Measurements from ENCODE around the gene SESN1. TPM values are rescaled to one million over a fixed set of nuclear protein-coding genes. Genes with fewer than 3 reads are reported as not detected.
"Not testable (repeated sequence)": the region's sequence is repeated elsewhere in the genome, so short reads cannot be mapped to it uniquely, and the experiment has no call there.

The SESN1 gene
- 6.5 and 9.1 TPM in 2 replicates for total RNA-seq

DNA sequence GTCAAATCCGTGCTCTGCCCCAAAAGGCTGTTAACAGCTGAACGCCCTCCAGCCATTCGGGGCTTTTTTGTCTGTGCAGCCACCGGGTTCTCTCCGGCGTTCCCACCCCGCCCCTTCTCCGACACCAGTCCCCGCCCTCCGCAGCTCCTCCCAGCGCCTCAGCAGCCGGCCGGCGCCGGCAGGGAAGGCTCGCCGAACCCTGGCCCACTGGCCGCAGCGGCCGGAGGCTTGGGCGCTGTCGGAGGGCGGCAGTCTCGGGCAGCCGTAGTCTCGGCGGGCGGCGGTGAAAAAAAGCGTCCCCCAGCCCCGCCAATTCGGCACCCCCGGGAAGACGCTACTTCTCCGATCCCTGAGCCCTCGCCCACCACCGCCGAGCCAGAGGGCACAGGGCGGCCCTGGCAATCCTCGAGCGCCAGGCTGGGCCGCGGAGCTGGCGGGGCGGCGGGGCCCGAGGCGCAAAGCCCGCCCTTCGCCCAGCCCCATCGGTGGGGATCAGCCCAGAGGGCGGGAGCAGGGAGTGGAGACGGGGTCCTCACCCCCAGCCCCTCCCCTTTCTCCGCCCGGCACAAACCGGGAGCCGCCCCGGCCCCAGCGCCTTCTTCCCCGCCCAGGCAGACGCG lies at the start of gene SESN1:
Gene SESN1 (minus strand): TSS at position 431 of the 620 bp plus-strand sequence. CDS start 773 bp downstream, outside the sequence.
- peak within 1 kb of the TSS; percentile 97 for H3K4me3 Mint-ChIP-seq
- ATAC-seq (ENCODE audit: low read depth) (peak; percentile 67), DNase-seq (peak; percentile 87)
- H3K27me3 Mint-ChIP-seq: no peaks in the 10 kb centered on the region
- TF ChIP-seq, protein P1, sequence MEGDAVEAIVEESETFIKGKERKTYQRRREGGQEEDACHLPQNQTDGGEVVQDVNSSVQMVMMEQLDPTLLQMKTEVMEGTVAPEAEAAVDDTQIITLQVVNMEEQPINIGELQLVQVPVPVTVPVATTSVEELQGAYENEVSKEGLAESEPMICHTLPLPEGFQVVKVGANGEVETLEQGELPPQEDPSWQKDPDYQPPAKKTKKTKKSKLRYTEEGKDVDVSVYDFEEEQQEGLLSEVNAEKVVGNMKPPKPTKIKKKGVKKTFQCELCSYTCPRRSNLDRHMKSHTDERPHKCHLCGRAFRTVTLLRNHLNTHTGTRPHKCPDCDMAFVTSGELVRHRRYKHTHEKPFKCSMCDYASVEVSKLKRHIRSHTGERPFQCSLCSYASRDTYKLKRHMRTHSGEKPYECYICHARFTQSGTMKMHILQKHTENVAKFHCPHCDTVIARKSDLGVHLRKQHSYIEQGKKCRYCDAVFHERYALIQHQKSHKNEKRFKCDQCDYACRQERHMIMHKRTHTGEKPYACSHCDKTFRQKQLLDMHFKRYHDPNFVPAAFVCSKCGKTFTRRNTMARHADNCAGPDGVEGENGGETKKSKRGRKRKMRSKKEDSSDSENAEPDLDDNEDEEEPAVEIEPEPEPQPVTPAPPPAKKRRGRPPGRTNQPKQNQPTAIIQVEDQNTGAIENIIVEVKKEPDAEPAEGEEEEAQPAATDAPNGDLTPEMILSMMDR (IDR thresholded peaks at IDR 0.05): no peak
- CTCF ChIA-PET: interaction anchor here (1.0 to 2.5 kb wide), 4 partner anchors 21 to 346 kb away, joined by 3 to 14 read pairs (median 7); partner anchors contain the start of genes CD164, PPIL6 and SMPD2
- peaks cover 46% of the 10 kb centered on the region for H3K4me1 Mint-ChIP-seq
- POLR2A ChIA-PET: interaction anchor here (0.5 to 2.5 kb wide), 31 partner anchors 9 to 1635 kb away, joined by 3 to 39 read pairs (median 4); partner anchors contain the start of genes ARMC2, CD164, MICAL1 and OSTM1
- H3K9me3 Mint-ChIP-seq: no peaks in the 10 kb centered on the region
- H3K27ac Mint-ChIP-seq: peak within 1 kb of the TSS; percentile 100
- peaks cover 9% of the 10 kb centered on the region for H3K36me3 Mint-ChIP-seq (ENCODE audit: low read depth)
- intact Hi-C loops (cut with micrococcal nuclease): loop anchor here (1.0 to 10.0 kb wide), 15 partner anchors 23 to 1721 kb away; partner anchors contain the start of genes AFG1L, AK9, ARMC2 and CD164

DNA sequence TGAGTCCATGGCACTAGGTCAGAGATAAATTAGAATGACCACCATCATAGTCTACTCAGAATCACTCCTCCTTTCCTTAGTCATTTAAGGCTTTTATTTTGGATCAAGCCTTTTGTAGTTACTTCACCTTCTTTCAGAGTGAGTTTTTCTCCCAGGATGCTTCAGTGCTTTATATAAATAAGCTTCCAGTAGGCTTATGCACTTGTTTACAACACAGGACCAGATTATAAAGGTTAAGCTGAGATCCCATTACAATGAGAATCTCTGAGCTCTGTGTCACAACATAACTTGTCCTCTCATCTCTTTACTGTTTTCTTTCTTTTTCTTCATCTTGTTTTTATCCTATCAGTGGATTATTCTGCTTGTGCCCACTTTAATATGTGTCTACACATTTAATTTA lies 48.5 kb upstream of the SESN1 start:
- no peaks in the 10 kb centered on the region for H3K27me3 Mint-ChIP-seq
- CTCF ChIA-PET: no interaction called here
- no peaks in the 10 kb centered on the region for H3K4me1 Mint-ChIP-seq
- intact Hi-C loops (cut with micrococcal nuclease): no loop called here
- H3K36me3 Mint-ChIP-seq (ENCODE audit: low read depth): peaks cover 7% of the 10 kb centered on the region
- no peak overlapping the region for H3K4me3 Mint-ChIP-seq
- TF ChIP-seq, protein P1 (IDR thresholded peaks at IDR 0.05): no peak
- POLR2A ChIA-PET: interaction anchor here (0.5 kb wide), 1 partner anchor 248 kb away, joined by 5 read pairs; no protein-coding TSS in a partner anchor
- no peak overlapping the region for H3K27ac Mint-ChIP-seq
- DNase-seq (no peak), ATAC-seq (ENCODE audit: low read depth) (no peak)
- H3K9me3 Mint-ChIP-seq: peaks cover 3% of the 10 kb centered on the region

DNA sequence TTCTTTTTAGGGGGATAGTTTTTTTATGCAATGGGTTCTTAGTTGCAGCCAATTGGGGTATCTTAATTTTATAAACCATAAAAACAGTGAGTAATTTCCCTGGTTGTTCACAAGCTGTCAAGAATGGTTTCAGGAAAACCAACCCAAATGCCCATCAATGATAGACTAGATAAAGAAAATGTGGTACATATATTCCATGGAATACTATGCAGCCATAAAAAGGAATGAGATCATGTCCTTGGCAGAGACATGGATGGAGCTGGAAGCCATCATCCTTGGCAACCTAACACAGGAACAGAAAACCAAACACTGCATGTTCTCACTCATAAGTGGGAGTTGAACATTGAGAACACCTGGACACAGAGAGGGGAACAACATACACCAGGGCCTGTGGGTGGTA lies 47.4 kb upstream of the SESN1 start:
- CTCF ChIA-PET; H3K36me3 Mint-ChIP-seq (ENCODE audit: low read depth); DNase-seq; intact Hi-C loops (cut with micrococcal nuclease); H3K27ac Mint-ChIP-seq; H3K9me3 Mint-ChIP-seq; H3K27me3 Mint-ChIP-seq; H3K4me3 Mint-ChIP-seq; ATAC-seq (ENCODE audit: low read depth); H3K4me1 Mint-ChIP-seq: not testable (repeated sequence)
- POLR2A ChIA-PET: interaction anchor here (0.7 kb wide), 1 partner anchor 829 kb away, joined by 3 read pairs; no protein-coding TSS in a partner anchor

DNA sequence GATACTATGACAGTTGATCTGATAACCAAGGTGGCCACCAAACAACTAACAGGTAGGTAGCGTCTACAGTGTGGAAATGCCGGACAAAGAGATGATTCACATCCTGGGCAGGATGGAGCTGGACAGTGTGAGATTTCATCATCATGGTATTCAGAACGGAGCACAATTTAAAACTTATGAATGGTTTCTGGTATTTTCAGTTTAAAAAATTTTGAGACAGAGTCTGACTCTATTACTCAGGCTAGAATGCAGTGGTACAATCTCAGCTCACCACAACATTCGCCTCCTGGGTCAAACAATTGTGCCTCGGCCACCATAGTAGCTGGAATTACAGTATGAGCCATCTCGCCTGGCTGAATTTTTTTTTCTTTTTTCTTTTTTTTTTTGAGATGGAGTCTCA lies 44.5 kb upstream of the SESN1 start:
- ATAC-seq (ENCODE audit: low read depth) (no peak), DNase-seq (no peak)
- no peak overlapping the region for H3K27ac Mint-ChIP-seq
- TF ChIP-seq, protein P1 (IDR thresholded peaks at IDR 0.05): no peak
- no peaks in the 10 kb centered on the region for H3K27me3 Mint-ChIP-seq
- CTCF ChIA-PET: no interaction called here
- POLR2A ChIA-PET: no interaction called here
- no peaks in the 10 kb centered on the region for H3K4me1 Mint-ChIP-seq
- intact Hi-C loops (cut with micrococcal nuclease): no loop called here
- H3K4me3 Mint-ChIP-seq: no peak overlapping the region
- peaks cover 5% of the 10 kb centered on the region for H3K36me3 Mint-ChIP-seq (ENCODE audit: low read depth)
- H3K9me3 Mint-ChIP-seq: peaks cover 3% of the 10 kb centered on the region

DNA sequence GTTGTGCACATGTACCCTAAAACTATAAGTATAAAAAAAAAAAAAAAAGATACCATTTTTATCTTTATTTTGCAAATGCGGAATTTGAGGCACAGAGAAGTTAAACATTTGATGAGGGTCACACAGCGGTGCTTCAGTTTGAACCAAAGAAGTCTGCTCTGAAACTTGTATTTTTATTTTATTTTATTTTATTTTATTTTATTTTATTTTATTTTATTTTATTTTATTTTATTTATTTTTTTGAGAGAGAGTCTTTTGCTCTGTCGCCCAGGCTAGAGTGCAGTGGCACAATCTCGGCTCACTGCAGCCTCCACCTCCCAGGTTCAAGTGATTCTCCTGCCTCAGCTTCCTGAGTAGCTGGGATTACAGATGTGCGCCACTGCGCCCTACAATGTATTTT lies 41.9 kb upstream of the SESN1 start:
- H3K4me1 Mint-ChIP-seq; H3K27ac Mint-ChIP-seq; POLR2A ChIA-PET; DNase-seq; ATAC-seq (ENCODE audit: low read depth); H3K4me3 Mint-ChIP-seq; H3K9me3 Mint-ChIP-seq; H3K27me3 Mint-ChIP-seq; CTCF ChIA-PET; H3K36me3 Mint-ChIP-seq (ENCODE audit: low read depth); intact Hi-C loops (cut with micrococcal nuclease): not testable (repeated sequence)

DNA sequence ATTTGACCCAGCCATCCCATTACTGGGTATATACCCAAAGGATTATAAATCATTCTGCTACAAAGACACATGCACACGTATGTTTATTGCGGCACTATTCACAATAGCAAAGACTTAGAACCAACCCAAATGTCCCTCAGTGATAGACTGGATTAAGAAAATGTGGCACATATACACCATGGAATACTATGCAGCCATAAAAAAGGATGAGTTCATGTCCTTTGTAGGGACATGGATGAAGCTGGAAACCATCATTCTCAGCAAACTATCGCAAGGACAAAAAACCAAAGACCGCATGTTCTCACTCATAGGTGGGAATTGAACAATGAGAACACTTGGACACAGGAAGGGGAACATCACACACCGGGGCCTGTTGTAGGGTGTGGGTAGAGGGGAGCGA lies 41.4 kb upstream of the SESN1 start:
- ATAC-seq (ENCODE audit: low read depth); H3K4me3 Mint-ChIP-seq; POLR2A ChIA-PET: not testable (repeated sequence)

DNA sequence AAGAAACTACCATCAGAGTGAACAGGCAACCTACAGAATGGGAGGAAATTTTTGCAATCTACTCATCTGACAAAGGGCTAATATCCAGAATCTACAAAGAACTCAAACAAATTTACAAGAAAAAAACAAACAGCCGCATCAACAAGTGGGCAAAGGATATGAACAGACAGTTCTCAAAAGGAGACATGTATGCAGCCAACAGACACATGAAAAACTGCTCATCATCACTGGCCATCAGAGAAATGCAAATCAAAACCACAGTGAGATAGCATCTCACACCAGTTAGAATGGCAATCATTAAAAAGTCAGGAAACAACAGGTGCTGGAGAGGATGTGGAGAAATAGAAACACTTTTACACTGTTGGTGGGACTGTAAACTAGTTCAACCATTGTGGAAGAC lies 41.0 kb upstream of the SESN1 start:
- intact Hi-C loops (cut with micrococcal nuclease); POLR2A ChIA-PET; H3K27me3 Mint-ChIP-seq; H3K4me1 Mint-ChIP-seq; H3K9me3 Mint-ChIP-seq; ATAC-seq (ENCODE audit: low read depth); DNase-seq; H3K27ac Mint-ChIP-seq; CTCF ChIA-PET; H3K4me3 Mint-ChIP-seq; H3K36me3 Mint-ChIP-seq (ENCODE audit: low read depth): not testable (repeated sequence)

More for the DNA sequence above, 41.4 kb upstream of the SESN1 start:
- DNase-seq; H3K27ac Mint-ChIP-seq; H3K27me3 Mint-ChIP-seq; H3K36me3 Mint-ChIP-seq (ENCODE audit: low read depth); CTCF ChIA-PET; intact Hi-C loops (cut with micrococcal nuclease); H3K9me3 Mint-ChIP-seq; H3K4me1 Mint-ChIP-seq: not testable (repeated sequence)

Measured in activated B cell treated with CpG ODN at 0.5 μM for 24 hours (primary cell).